HFF-Myc (cell line): ENCODE measurements around the gene OR2F1.

Experiments used
- DNase-seq: peaks from one replicate; pipeline ENCODE4 v3.0.0-alpha.2; 2011; ENCODE audit warnings: low read depth; ENCODE audit errors: extremely low read depth
- H3K4me3 ChIP-seq: replicated peaks from 2 replicates; pipeline ENCODE4 v1.5.1; 2011; ENCODE audit warnings: low read depth, mild to moderate bottlenecking, control low read depth, low read length
- TF ChIP-seq, protein P1 (sequence below): IDR thresholded peaks from 2 replicates; pipeline ENCODE4 v1.5.1; 2012; ENCODE audit warnings: mild to moderate bottlenecking, low read depth, low read length, control low read depth; ENCODE audit errors: missing control alignments

Gene OR2F1

DNA sequence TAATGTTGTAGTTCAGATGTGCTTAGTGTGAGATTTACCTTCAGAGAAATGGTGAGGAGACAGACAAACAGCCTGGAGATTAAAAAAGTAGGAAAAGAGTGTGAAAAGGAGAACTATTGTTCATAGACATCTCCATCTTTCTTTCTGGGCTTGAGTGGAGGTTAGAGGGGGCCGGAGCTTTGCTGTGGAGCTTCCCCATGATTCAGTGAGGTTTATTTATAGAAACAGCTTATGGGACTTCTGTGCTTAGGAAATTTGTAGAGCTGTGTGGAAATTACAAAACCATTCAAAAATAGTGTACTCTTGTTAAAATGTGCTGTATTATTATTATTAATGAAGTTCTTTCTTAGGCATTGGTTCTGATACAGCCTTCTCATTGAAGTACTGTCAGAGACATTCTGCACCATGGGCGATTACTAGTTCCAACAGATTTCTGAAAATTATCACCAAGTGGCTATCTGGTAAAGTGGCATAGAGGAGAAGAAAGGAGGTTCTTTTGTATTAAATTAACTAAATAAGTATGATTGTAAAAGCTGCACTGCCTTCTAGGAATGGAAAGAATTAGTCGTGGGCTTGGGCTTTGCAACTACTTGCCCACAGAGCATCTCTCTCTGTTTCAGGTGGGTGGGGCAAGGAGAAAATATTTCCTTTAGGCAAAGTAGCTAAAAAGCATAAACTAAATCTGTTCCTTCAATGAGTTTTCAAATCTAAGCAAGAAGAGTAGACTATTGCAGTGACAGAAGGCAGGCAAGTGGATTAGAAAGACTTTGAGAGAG, 44.0 kb upstream of the OR2F1 start:
- TF ChIP-seq, protein P1, sequence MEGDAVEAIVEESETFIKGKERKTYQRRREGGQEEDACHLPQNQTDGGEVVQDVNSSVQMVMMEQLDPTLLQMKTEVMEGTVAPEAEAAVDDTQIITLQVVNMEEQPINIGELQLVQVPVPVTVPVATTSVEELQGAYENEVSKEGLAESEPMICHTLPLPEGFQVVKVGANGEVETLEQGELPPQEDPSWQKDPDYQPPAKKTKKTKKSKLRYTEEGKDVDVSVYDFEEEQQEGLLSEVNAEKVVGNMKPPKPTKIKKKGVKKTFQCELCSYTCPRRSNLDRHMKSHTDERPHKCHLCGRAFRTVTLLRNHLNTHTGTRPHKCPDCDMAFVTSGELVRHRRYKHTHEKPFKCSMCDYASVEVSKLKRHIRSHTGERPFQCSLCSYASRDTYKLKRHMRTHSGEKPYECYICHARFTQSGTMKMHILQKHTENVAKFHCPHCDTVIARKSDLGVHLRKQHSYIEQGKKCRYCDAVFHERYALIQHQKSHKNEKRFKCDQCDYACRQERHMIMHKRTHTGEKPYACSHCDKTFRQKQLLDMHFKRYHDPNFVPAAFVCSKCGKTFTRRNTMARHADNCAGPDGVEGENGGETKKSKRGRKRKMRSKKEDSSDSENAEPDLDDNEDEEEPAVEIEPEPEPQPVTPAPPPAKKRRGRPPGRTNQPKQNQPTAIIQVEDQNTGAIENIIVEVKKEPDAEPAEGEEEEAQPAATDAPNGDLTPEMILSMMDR = no peak
- H3K4me3 ChIP-seq = no peak overlapping the region
- no peak for DNase-seq

DNA sequence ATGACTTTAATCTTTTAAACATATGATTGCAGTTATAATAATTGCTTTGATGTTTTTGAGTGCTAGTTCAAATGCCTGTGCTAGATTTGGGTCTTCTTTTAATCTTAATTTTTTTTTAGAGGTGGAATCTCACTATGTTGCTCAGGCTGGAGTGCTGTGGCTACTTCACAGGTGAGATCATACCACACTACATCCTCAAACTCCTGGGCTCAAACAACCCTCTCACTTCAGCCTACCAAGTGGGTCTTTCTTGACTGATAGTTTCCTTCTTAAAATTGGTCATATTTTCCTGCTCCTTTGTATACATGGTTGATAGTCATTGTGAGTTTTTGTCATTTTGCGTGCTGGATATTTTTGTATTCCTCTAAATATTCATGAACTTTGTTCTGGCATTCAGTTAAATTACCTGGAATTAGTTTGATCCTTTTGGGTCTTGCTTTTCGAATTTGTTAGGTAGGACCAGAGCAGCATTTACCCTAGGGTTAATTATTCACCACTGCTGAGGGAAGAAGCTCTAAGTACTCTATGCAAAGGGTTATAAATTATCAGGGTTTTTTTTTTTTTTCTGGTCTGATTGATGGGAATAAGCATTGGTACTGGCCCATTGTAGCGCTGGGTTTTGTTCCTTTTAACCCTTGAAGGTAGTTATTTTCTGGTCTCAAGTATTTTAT, 40.6 kb upstream of the OR2F1 start:
- DNase-seq = no peak
- TF ChIP-seq, protein P1 = no peak
- no peak overlapping the region for H3K4me3 ChIP-seq

DNA sequence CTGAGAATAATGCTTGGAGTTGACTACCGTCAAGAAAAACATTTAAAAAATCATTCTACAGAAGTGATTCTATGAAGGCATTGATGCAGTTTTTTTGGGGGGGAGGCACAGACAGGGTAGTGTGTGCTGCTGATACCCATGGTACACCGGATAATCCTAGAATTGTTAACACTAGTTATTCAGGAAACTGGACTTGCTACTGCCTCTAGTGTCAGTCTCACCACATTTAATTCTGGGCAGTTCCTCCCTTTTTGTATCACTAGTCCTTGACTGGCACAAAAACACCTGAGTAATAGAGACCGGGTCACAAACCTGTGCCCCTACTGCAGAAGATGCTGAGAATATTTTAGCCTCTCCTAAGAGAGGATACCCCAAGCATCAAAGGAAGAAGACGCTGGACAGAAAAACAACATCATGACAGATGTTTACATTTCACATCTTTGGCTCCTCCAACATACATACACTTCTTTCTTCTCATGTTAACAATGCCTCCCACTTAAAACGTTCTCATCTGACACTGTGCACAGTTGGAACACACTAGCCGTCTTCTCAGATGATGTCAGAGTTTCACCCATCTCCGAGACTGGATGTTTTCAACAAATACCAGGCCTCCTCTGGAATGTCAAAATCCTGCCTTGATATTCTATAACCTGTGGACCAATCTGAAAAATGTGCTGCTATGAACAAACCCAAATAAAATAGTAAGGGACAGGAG, 39.5 kb upstream of the OR2F1 start:
- TF ChIP-seq, protein P1 = no peak
- H3K4me3 ChIP-seq = no peak overlapping the region
- no peak for DNase-seq

DNA sequence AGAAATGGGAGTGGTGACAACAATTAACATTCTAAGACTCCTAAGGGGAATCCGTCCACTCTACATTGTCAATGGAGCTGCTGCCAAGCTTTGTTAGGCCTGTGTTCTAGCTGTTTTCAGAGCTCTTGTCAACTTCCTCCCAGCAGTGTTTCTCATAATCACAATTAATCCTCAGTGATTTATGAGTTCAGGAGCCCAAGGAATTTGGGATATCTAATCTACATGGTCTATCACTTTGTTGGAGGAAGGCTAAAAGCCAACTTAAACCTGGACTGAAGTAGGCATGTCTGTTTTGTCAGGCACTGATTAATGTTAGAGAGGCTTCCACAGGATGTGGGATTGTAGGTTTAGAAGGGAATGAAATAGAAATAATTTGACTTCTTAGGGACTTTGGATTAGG, 29.8 kb upstream of the OR2F1 start:
- TF ChIP-seq, protein P1 = no peak
- no peak overlapping the region for H3K4me3 ChIP-seq
- no peak for DNase-seq

DNA sequence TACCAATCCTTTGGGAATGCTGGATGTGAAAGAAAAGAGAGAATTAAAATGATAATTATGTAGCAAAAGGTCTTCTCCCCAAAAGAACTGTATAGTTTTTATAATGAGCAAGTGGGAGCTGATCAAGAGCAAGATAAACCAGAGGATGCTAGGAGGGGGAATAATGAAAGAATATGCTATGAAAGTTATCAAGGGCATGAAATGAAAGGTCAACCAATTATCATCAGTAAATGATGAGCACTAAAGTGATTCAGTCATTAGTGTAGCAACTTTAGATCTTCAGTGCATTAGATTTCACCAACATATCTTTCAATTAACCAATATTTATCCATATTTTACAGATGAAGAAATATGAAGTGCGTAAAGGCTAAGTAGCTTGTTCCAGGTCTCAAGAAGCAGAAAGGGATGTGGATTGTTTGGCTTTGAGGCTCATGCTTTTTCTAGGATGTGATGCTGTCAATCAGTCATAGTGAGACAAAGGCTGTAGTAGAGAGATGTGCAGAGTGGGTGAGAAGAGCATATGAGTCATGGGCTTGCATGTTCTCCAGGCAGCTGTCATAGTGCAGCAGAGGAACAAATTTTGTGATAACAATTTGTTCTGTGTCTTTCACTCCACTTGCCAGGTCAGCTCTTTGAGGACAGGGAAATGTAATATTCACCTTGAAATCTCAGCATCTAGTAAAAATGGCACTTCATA, 25.3 kb upstream of the OR2F1 start:
- TF ChIP-seq, protein P1 = no peak

DNA sequence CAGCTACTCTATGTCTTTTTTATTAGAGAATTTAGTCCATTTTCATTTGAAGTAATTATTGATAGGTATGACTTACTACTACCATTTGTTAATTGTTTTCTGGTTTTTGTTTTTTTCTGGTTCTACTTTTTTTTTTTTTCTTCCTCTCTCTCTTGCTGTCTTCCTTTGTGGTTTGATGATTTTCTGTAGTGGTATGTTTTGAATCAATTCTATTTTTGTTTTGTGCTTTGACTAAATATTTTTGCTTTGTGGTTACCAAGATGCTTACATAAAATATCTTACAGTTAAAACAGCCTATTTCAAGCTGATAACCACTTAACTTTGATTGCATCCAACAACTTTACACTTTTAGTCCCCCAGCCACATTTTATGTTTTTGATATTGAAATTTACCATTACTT, 22.9 kb upstream of the OR2F1 start:
- TF ChIP-seq, protein P1 = no peak
- H3K4me3 ChIP-seq = no peak overlapping the region

More for the DNA sequence above, 25.3 kb upstream of the OR2F1 start:
- no peak for DNase-seq
- H3K4me3 ChIP-seq = no peak overlapping the region

More for the DNA sequence above, 22.9 kb upstream of the OR2F1 start:
- no peak for DNase-seq
